COLO668 (cell line): ENCODE data around the gene GSTA2.
"Not testable (repeated sequence)": the region's sequence is repeated elsewhere in the genome, so short reads cannot be mapped to it uniquely, and the experiment has no call there.

Experiments used
- DNase-seq: peaks from one replicate; lab custom pipeline; 2025; ENCODE audit not compliant: unreplicated experiment; lab: John Stamatoyannopoulos, UW

The GSTA2 gene

DNA sequence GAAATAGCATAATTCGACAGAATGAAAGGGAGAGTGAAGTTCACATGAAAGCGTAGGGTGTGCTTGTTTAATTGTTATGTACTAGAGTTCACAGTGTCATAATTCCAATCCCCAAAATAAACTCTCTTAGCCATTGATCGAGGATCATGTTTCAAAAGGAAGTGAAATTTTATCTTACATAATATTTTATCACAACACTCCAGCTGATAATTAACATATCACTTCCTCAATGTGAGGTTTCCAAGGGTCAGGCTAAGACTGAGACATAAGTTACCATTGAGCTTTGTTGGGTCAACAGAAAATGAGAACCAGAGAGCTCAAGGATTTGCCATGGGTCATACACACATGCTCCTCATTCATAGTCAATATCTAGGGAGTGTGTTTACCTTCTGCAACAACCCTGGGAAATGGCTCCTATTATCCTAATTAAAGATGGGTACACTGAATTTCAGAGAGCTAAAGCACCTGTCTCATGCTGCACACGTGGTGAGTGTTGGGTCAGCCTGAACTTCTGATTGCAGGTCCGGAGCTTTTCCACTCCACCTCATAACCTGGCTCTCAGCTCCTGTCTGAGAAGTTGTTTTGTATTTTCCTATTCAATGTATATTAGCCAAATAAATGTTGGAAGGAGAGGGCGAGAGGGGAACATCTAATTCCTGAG, 3.0 kb downstream of the GSTA2 start:
- peak; percentile 22 for DNase-seq

DNA sequence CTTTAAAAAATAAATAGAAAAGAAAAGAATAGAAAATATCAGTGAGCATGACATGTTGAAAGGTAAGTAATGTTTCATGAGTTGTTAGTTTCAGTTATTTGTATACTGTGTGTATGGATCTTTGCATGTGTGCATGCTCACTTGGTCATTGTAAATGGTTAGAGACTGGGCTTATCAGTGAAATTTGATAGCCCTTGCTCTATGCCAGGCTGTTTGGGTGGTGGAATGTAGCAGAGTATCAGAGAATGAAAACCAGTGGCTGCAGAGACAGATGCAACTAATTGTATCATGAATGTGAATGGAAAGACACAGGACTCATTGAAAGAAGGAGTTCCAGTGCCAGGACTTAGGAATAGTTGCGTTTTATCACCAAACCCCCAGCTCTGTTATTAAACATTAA, 4.2 kb downstream of the GSTA2 start:
- no peak for DNase-seq

DNA sequence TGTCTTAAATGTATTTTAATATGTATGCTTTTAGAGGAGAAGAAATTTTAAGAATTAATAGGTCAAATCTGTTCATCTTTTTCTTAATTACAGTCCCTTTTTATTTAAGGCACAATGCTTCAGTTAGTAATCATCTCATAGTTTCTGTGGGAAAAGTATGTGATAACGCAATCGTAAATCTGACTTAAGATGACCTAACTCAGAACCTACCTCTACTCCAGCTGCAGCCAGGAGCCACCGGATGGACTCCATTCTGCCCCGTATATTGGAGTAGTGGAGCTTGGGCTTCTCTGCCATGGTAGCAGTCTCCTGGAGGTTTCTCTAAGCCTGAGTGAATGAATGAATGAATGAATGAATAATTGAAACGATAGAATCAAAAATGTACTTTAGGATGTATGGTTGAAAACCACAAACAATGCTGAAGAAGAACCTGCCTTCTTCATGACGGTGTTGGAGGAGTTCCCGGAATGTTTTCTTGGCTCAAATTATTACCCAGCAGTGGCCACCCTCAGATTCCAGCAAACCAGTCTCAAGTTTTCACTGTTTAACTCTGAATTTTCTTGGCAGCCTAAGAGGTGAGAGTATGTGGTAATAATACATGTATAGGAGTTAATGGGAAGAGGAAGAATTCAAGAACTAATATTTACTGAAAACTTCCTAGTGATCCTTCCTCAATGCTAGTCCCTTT, 5.5 kb downstream of the GSTA2 start:
- DNase-seq, result not testable (repeated sequence)

DNA sequence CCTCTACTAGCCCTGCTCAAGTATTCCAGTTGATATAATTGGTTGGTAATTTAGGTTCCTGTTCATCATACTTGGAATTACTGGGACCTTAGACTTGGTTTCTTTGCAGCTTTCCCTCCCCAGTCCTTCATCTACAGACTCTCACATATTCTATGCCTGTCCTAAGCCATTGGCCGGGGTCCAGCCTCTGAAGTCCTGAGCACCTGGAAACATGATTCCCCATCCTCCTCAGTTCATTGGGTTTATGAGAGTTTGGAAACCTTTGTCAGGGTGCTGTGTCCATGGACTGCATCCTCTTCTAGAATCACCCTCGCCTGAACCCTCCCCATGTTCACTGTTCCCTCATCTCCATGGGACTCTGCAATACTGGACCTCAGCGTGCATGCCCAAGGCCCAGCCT, 8.8 kb downstream of the GSTA2 start:
- peak; percentile 44 for DNase-seq

DNA sequence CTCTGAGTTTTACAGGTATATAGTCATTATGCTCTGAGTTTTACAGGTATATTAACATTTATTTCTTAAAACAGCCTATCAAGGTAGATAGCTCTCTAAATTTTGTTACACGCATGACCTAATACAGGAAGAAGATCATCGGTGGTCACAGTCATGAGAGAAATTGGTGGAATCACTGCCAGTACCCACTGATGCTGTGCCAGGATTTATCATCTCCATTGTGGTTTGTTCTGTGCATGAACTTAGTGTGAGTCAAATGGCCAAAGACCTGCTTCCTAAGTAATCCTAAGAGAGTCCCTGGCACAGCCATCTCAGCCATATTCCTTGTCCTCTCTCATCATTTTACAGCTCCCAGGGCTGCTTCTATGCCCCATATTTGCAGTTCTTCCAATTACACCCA, 10.1 kb downstream of the GSTA2 start:
- not testable (repeated sequence) for DNase-seq

DNA sequence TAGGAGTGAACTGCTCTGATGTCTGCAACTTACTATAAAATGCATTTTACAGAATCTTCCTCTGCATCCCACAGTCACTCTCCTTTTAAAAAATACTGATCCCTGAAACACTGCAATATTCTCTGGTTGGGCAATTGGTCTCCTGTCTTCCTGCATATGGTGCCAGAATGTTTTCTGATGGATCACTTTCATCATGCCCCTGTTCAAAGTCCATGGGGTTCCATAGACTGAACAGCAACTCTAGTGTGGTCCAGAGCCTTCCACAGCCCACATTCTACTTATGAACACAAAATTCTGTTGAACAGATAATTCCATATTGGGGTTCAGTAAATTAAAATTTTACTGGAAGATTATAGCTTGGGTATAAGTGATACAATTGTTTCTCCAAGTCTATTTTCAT, 11.0 kb downstream of the GSTA2 start:
- no peak for DNase-seq

DNA sequence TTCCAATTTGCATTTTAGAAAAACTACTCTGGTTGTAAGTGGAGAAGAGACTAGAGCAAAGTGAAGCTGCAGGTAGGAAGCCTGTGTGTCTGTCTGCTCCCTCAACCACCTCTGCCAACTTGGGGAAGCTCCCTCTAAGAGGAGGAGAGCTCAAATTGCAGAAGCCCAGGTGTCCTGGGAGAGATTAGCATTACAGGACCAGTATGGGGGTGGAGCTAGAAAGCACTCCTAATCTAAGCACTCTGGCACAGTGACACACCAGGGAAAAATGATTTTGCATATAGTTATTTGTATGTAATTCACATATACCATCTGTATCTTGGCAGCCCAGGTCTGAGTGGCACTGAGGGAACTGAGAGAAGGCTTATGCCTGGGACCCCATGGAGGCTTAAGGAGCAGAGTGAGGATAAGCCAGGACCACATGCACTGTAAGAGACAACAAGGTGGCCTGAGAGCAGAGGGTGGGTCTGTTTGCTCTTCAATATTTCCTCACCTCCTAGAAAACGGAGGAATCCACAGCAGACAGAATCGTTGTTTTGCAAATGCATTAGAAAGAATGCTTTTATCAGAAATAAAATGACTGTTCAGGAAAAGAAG, 13.6 kb downstream of the GSTA2 start:
- DNase-seq, result peak; percentile 37

DNA sequence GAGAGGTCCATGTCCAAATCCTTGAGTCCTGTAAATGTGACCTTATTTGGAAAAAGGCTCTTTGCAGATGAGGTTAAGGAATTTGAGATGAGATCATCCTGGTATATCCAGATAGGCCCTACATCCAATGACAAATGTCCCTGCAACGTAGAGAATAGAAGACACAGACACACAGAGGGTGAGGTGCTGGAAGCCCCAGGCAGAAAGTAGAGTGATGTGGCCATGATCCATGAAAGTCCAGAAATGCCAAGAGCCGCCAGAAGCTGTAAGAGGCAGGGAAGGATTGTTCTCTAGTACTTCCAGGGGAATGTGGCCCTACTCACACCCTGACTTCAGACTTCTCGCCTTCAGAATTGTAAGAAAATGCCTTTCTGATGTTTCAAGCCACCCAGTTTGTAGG, 16.0 kb downstream of the GSTA2 start:
- not testable (repeated sequence) for DNase-seq

DNA sequence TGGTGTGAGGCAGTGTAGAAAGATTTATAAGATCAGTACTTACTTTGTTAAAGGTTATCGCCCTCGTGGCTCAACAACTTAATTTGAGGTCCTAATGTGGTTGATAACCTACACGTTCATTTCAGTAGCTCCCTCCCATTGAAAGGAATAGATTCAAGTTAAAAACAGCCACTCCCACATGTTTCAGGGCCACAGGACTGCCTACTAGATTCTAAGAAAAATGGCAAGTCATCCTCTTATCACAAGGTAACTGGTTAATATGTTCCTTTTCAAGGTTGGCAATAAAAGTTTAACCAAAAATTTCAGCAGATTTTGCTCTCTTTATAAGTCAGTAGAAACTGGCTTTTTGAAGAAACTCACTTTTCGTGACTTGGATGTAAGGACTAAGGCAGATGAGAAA, 17.1 kb downstream of the GSTA2 start:
- DNase-seq, result no peak

DNA sequence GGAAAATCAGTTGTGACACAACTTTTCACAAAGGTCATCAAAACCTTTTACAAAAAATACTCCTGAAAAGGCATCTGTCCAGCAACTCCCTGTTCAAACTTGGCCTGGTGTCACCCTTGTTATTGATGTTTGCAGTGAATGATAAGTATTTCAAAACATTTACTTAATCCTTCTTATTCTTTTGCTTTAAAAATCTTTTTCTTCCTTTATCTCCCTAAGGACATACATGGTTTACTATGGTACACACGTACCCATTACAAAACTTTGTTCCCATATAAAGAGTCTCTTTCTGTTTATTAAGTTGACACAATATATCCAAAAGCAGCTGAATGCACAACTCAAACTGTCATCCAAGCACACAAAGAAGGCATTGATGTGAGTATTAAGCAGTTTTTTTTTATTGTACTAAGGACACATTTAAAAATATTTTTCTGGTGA, 17.5 kb downstream of the GSTA2 start:
- no peak for DNase-seq

DNA sequence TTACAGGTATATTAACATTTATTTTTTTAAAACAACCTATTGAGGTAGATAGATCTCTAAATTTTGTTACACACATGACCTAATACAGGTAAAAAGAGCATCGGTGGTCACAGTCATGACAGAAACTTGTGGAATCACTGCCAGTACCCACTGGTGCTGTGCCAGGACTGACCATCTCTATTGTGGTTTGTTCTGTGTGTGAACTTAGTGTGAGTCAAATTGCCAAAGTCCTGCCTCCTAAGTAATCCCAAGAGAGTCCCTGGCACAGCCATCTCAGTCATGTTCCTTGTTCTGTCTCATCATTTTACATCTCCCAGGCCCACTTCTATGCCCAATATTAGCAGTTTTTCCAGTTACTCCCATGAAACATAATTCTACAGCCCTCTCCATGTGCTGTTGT, 21.4 kb downstream of the GSTA2 start:
- DNase-seq, result no peak

DNA sequence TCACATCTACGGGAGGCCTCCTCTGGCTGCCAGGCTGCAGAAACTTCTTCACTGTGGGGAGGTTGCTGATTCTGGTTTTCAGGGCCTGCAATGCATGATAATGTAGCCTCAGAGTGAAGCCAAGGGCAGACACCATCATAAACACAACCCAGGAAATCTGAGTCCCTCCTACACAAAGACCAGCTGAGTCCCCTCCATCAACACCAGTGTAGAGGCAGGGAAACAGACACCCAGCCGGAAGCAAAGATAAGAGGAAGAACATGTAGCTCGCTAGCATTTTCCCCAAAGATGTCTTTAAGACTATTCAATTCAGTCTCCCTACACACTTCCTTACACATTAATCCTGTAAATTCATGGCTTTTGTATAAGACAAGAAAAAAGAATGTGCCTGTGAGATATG, 23.6 kb downstream of the GSTA2 start:
- DNase-seq, result no peak

DNA sequence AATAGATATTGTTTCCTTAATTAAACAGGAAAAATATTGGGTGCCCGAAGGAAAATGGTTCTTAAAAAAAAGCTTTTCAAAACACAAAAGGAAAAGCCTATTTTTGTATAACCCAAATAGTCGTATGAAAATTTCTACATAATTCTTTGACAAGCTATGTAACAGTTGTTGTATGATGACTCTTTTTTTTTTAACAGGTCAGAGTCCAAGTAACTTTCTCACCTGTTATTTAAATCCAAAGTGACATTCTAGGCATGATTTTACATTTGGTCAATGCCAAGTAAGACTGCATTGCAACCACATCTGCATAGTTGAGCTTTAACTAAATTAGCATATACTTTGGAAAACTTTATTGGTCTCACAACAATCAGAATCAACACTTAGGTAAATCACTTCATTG, 24.1 kb downstream of the GSTA2 start:
- DNase-seq, result no peak

DNA sequence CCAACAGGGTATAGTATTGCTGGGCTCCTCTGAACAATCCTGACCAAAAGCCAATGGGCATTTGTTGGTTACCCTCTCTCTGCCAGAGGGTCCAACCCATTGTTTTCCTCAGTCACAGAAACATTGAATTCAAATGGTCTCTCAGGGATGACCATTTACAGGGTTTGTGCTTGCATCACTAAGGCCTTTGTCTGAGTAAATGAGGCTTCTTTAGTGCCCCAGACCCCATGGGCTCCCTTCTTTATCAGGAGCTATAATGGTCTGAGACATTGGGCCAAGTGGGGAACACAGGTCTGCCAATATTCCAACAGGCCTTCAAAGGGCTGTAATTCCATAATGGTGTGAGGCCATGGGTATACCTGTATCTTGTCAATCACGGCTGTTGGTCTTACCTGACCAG, 27.1 kb downstream of the GSTA2 start:
- DNase-seq, result no peak

DNA sequence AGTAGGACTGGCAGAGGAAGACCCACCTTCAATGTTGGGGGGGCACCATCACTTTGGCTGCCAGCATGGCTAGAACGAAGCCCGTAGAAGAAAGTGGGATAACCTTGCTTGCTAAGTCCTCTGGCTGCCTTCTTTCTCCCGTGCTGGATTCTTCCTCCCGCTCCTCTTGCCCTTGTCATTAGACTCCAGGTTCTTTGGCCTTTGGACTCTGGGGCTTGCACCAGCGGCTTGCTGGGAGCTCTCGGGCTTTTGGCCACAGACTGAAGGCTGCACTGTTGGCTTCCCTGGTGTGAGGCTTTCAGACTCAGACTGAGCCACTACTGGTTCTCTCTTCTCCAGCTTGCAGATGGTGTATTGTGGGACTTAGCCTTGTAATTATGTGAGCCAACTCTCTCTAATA, 28.2 kb downstream of the GSTA2 start:
- DNase-seq, result no peak

DNA sequence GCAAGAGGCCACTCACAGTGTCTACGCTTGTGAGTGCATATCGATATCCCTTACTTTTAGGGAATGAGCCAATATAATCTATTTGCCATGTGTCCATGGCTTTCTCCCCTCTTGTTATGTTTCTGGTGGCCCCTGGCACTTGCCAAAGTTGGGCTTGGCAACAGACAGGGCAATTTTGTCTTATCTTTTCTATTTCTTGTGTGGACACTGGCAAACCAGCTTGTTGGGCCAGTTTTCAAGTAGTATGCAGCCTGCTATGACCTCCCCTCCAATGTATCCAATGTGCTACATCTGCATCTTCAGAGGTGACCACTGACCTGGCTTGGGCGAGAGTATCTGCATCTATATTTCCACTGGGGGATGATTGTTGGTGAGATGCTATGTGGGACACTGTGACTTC, 29.2 kb downstream of the GSTA2 start:
- no peak for DNase-seq

DNA sequence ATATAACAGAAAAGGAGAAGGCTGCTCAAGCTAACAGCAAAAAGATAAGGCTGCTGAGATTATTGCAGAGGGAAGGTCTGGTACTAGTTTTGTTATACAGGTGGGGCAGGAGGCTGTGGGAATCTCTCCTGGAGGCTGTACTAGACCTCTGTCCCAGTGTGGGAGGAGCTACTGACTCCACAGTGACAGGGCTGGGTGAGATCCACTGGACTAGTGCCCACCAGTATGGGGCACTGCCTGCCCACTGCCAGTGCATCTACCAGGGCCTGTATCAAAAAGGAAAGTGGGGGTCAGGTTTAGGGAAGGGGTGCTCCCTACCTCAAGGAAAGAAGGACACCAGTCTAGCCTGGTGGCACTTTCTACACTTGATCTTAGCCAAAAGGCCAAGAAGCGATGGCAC, 30.1 kb downstream of the GSTA2 start:
- no peak for DNase-seq

DNA sequence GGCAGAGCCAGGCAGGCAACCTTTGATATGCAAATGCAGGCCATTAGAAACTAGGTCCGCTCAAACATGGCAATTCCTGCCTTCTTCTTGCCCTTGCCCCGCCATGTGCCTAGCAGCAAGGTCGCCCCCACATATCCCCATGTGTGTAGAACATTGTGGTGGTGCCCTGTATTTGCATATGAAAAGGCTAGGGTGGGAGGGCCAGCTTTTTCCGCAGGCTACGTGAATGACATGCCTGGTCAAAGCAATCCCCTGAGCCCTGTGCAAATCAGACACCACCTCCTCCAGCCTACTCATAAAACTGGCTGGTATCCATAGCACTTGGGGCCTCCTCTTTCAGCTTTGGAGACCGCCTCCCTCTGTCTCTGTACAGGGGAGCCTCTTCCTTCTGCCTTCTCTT, 31.6 kb downstream of the GSTA2 start:
- no peak for DNase-seq

DNA sequence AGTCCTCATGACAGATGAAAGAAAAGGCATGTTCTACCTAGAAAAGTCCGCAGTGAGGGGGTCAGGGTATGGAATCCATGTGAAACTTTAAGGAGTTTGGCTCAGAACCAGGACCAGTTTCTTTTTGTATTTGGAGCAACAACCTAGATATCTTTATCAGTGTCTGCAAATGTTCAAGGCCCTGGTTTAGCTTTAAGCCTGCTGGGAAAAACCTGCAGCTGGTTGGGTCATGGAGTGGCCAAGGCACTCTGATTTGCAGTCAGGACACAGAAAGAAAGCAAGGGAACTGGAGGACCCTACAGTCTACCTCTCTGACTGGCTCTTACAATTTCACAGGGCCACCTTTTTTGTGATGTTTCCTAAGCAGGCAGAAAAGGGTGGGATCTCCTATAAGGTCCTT, 33.7 kb downstream of the GSTA2 start:
- DNase-seq, result no peak

DNA sequence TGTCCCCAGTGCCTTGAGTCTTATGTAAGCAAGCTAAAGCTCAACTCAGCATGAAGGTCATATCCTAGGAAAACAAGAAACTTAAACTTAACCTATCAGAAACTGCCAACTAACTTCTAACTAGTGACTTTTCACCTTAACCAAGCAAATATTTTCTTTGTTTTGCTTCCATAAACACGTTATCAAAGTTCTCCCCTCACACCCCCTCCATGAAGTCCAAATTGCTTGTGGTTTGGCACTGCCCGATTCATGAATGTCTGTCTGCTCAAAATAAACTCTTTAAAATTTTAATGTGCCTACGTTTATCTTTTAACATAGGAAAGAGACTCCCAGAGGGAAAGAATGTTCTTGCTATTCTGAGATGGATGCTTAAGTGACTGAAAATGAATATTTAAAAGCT, 34.9 kb downstream of the GSTA2 start:
- no peak for DNase-seq

DNA sequence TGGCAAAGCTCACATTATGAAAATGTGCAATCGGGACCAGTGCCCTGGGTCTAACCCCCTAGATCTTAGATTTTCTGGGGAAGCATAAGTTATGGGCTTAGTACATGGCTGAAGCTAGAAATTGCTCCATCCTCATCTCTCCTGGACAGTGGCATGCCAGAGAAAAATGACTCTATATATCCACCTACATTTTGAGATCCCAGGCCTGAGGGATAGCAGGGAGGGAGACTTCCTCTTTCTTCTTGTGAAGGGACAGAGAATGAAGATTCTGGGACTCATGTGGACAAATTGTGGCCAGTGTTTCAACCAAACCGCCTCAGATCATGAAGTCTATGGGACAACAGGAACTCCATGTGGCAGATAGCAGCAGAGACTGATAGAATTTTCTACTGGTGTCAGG, 35.4 kb downstream of the GSTA2 start:
- no peak for DNase-seq

DNA sequence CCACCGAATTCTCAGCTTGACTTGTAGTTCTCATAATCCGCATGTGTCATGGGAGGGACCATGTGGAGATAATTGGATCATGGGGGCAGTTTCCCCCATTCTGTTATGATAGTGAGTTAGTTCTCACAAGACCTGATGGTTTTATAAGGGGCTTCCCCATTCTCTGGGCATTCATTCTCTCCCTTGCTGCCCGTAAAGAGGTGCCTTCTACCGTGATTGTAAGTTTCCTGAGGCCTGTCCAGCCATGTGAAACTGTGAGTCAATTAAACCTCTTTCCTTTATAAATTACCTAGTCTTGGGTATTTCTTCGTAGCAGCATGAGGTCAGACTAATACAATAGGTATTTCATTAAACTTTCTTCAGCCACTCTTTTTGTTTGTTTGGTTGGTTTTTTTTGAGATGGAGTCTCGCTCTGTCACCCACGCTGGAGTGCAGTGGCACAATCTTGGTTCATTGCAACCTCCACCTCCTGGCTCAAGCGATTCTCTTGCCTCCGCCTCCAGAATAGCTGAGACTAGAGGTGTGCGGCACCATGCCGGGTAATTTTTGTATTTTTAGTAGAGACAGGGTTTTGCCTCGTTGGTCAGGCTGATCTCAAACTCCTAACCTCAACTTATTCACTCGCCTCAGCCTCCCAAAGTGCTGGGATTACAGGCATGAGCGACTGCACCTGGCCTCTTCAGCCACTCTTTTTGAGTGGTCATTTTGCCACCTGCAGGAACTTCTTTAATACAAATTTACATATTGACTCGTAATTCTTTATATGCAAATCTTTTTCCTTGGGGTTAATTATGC, 36.3 kb downstream of the GSTA2 start:
- peak; percentile 12 for DNase-seq
